ENCODE results near the gene CSNK1G3. TPM values are rescaled to one million over a fixed set of nuclear protein-coding genes. Genes with fewer than 3 reads are reported as not detected.

Gene CSNK1G3
- total RNA-seq, 3 donors from 2014 or later = 53.3 to 72.0 (median 69.1) TPM

DNA sequence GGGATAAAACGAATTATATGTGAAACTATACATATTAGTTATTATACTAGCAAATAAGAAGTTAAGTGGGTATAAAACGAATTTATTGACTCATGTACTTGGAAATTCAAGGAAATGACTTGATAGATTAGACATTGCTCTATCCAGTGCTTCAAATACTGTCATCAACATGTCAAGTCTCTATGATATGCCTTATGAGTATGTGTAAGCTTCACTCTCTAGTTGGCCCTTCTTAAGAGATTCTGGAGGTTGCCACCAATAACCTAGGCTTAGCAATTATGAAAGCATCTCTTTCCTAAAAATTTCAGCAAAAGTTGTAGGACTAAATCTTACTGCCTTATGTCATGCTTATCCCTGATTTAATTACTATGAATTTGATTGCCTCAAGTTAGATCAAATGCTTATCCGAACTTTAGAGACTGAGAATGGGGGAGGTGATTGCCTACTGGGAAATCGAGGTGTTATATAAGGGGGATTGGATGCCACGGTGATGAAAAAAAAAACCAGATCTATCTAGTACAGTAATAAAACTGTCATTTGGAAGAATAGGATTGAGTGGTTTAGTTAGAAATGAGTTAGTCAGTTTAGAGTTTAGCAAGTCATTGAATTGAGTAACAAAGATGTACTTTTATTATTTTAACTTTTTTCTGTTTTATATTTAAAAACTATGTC lies 46.9 kb downstream of the CSNK1G3 start:
- H3K4me1 ChIP-seq (ENCODE audit: low read depth) = no peaks in the 10 kb centered on the region
- no peaks in the 10 kb centered on the region for H3K9me3 ChIP-seq
- no peak for DNase-seq
- TF ChIP-seq, protein P1, sequence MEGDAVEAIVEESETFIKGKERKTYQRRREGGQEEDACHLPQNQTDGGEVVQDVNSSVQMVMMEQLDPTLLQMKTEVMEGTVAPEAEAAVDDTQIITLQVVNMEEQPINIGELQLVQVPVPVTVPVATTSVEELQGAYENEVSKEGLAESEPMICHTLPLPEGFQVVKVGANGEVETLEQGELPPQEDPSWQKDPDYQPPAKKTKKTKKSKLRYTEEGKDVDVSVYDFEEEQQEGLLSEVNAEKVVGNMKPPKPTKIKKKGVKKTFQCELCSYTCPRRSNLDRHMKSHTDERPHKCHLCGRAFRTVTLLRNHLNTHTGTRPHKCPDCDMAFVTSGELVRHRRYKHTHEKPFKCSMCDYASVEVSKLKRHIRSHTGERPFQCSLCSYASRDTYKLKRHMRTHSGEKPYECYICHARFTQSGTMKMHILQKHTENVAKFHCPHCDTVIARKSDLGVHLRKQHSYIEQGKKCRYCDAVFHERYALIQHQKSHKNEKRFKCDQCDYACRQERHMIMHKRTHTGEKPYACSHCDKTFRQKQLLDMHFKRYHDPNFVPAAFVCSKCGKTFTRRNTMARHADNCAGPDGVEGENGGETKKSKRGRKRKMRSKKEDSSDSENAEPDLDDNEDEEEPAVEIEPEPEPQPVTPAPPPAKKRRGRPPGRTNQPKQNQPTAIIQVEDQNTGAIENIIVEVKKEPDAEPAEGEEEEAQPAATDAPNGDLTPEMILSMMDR (IDR thresholded peaks at IDR 0.05) = no peak
- no peaks in the 10 kb centered on the region for H3K36me3 ChIP-seq (ENCODE audit: low read depth)
- intact Hi-C loops (cut with DNase I, micrococcal nuclease) = no loop called here
- no peak overlapping the region for H3K4me3 ChIP-seq
- ATAC-seq = no peak

DNA sequence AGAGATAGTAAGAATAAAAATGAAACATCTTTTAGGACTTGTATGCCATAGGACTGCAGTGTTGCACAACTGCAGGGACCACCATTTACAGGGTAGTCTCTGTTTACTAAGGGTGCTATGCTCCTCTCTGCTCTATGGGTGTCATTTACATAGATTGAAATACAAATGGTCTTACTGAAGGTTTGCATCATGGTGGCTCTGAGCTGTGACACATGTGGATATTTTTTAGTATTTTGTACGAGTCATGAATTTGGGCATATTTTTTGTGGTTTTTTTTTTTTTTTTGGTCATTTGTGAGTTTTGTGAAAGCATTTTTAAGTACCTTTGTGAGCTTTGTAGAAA lies 47.4 kb downstream of the CSNK1G3 start:
- no peaks in the 10 kb centered on the region for H3K4me1 ChIP-seq (ENCODE audit: low read depth)
- no peak for ATAC-seq
- H3K9me3 ChIP-seq = no peaks in the 10 kb centered on the region
- DNase-seq = no peak
- intact Hi-C loops (cut with DNase I, micrococcal nuclease) = no loop called here
- H3K4me3 ChIP-seq = no peak overlapping the region
- TF ChIP-seq, protein P1 (IDR thresholded peaks at IDR 0.05) = no peak
- H3K36me3 ChIP-seq (ENCODE audit: low read depth) = no peaks in the 10 kb centered on the region

GRCh38 chr5:123561230-123561629 lies 49.3 kb downstream of the CSNK1G3 start:
- no peak for DNase-seq
- no peak overlapping the region for H3K4me3 ChIP-seq
- H3K9me3 ChIP-seq = no peaks in the 10 kb centered on the region
- no peak for ATAC-seq
- H3K4me1 ChIP-seq (ENCODE audit: low read depth) = no peaks in the 10 kb centered on the region
- TF ChIP-seq, protein P1 (IDR thresholded peaks at IDR 0.05) = no peak
- H3K36me3 ChIP-seq (ENCODE audit: low read depth) = no peaks in the 10 kb centered on the region
- intact Hi-C loops (cut with DNase I, micrococcal nuclease) = no loop called here

DNA sequence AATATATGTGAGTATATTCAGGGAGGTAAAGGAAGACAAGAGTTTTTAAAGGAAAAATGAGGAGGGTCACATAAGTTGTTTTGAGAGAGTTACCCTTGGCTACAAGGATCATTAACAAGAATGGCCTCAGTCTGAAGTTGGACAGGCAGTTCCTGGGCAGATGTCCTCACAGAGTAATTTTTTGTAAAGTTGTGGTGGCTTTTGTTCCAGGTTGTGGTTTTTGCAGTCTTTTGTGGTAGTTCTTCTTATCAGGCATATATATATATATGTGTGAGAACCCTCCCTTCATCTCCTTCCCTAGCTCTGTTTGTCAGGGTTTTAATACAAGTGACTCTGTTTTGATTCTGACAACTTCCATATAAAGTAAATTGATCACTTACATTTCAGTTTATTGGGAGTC lies 60.0 kb downstream of the CSNK1G3 start:
- Histone ChIP-seq H3K9me3 (no peaks in the 10 kb centered on the region), H3K4me1 (ENCODE audit: low read depth) (no peaks in the 10 kb centered on the region), H3K36me3 (ENCODE audit: low read depth) (no peaks in the 10 kb centered on the region), H3K4me3 (no peak overlapping the region)
- intact Hi-C loops (cut with DNase I, micrococcal nuclease) = no loop called here
- no peak for ATAC-seq
- DNase-seq = no peak
- TF ChIP-seq, protein P1 (IDR thresholded peaks at IDR 0.05) = no peak

DNA sequence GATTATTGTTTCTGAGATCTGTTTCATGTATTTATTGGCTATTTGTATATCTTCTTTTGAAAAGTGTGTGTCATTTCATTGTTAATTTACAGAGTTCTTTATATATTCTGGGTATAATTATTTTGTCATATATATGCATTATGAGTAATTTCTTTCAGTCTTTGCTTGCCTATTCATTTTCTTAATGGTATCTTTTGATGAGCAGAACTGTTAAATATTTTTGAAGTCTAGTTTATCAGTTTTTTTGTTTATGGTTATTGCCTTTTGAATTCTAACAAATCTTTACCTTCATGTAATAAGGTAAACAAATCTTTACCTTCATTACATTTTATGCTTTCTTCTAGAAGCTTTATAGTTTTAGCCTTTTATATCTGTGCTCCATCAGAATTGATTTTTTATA lies 66.4 kb downstream of the CSNK1G3 start:
- no peak for DNase-seq
- intact Hi-C loops (cut with DNase I, micrococcal nuclease) = no loop called here
- H3K9me3 ChIP-seq = no peaks in the 10 kb centered on the region
- no peaks in the 10 kb centered on the region for H3K4me1 ChIP-seq (ENCODE audit: low read depth)
- H3K4me3 ChIP-seq = no peak overlapping the region
- no peak for ATAC-seq
- no peaks in the 10 kb centered on the region for H3K36me3 ChIP-seq (ENCODE audit: low read depth)
- TF ChIP-seq, protein P1 (IDR thresholded peaks at IDR 0.05) = no peak

DNA sequence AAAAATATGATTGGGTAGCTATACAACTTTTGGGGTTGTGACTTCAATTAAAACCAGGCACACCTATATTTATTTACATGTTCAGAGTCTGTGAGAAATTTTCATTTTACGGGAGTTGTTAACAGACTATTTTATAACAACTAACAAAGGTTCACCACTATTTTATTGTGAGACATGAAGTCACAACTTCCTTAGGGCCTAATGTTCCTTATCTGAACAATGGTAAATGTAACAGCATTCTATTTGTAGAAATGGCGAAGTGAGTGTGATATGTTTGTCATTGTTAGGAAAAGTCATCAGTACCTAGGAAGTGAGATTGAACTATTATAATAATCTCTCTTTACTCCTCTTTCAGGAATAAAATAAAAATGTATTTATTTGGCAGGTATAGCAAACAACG lies 67.4 kb downstream of the CSNK1G3 start:
- intact Hi-C loops (cut with DNase I, micrococcal nuclease) = no loop called here
- DNase-seq (no peak), ATAC-seq (peak; percentile 86)
- Histone ChIP-seq H3K9me3 (no peaks in the 10 kb centered on the region), H3K4me3 (no peak overlapping the region), H3K36me3 (ENCODE audit: low read depth) (no peaks in the 10 kb centered on the region), H3K4me1 (ENCODE audit: low read depth) (no peaks in the 10 kb centered on the region)
- TF ChIP-seq, protein P1 (IDR thresholded peaks at IDR 0.05) = no peak
